SU-DHL-6 (cell line): ENCODE results near the gene C3orf70.

ENCODE experiments used
- CTCF ChIP-seq: fragments of 200-600 bp; sonication (generic); IDR thresholded peaks from one replicate; pipeline ENCODE4 v1.5.1; 2017; ENCODE audit warnings: antibody characterized with exemption, mild to moderate bottlenecking, low read length, moderate library complexity; ENCODE audit not compliant: insufficient read depth, poor library complexity, severe bottlenecking
- EZH2phosphoT487 ChIP-seq: fragments of 200-600 bp; sonication (generic), shearing (Covaris generic); conservative IDR thresholded peaks from 2 replicates; pipeline ENCODE4 v1.6.1; 2018; ENCODE audit warnings: mild to moderate bottlenecking, antibody characterized with exemption, low read length, moderate library complexity, mixed read lengths

GRCh38 chr3:185071287-185071800 is 81.5 kb downstream of the C3orf70 start:
- TF ChIP-seq CTCF (no peak), EZH2phosphoT487 (no peak)
